AG08396 (cell line): ENCODE data around the gene POLR3F.
"Not testable (repeated sequence)": the region's sequence is repeated elsewhere in the genome, so short reads cannot be mapped to it uniquely, and the experiment has no call there.

Experiments used
- DNase-seq: peaks from one replicate; pipeline ENCODE4 v3.0.0; 2012; ENCODE audit warnings: low spot score, mixed read lengths

POLR3F gene, protein sequence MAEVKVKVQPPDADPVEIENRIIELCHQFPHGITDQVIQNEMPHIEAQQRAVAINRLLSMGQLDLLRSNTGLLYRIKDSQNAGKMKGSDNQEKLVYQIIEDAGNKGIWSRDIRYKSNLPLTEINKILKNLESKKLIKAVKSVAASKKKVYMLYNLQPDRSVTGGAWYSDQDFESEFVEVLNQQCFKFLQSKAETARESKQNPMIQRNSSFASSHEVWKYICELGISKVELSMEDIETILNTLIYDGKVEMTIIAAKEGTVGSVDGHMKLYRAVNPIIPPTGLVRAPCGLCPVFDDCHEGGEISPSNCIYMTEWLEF

DNA sequence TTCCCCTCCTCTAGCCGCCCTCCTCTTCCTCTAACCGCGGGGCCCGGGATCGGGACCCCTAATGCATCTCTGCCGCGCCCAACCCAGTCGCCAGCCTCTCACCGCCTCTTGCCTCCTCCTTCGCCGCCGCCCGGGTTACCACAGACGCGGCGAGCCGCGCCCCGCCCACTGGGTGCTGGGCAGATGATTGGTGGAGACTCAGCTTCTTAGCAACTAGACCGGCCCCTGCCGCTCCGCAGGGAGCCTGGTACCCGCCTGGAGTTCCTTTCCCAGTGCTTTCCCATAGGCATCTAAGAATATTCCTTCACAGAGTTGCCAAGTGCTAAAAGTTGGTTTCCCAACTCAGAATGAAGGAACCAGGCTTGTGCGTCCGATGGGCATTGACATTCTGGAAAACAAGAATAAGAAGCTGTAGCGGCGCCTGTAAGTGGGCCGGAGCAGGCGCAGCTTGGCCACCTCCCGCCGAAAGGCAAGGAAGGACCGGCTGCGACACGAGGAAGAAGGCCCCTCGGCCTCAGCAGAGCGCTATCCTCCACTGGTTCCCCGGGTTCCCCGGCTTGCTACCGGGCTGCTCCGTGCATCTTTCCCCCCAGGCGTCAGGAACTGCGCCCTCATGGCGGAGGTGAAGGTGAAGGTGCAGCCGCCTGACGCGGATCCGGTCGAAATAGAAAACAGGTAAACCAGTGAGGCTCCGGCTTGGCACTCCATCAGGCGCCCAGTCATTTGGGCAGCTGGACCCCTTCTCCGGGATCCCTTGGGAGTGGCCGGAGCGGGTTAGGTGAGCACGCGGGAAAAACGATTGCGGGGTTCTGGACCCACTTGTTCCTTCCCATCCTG, at the start of gene POLR3F, which contains the start of gene DZANK1:
TSS of gene POLR3F (plus strand) at position 497 of the 837 bp plus-strand sequence. CDS start at position 614, 117 bp downstream.
TSS of gene DZANK1 (minus strand) at position 137 of the 837 bp plus-strand sequence. CDS start 1,672 bp downstream, outside the sequence.
- DNase-seq = peak; percentile 98

GRCh38 chr20:18421608-18422007, 45.6 kb upstream of the POLR3F start:
- no peak for DNase-seq

DNA sequence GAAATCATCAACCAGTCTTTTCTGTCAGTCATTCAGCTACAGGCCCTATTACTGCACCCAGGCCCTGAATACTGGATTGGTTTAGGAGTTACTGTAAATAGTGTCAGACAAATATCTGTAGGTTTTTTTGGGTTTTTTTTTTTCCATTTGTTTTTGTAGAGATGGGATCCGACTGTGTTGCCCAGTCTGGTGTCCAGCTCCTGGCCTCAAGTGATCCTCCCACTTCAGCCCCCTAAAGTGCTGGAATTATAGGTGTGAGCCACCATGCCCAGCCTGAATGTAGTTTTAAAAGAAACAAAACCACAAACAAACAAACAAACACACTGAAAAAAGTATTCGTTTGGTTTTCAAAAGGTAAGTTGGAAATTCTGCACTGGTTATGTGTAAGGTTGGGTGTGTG, 40.0 kb upstream of the POLR3F start:
- no peak for DNase-seq

DNA sequence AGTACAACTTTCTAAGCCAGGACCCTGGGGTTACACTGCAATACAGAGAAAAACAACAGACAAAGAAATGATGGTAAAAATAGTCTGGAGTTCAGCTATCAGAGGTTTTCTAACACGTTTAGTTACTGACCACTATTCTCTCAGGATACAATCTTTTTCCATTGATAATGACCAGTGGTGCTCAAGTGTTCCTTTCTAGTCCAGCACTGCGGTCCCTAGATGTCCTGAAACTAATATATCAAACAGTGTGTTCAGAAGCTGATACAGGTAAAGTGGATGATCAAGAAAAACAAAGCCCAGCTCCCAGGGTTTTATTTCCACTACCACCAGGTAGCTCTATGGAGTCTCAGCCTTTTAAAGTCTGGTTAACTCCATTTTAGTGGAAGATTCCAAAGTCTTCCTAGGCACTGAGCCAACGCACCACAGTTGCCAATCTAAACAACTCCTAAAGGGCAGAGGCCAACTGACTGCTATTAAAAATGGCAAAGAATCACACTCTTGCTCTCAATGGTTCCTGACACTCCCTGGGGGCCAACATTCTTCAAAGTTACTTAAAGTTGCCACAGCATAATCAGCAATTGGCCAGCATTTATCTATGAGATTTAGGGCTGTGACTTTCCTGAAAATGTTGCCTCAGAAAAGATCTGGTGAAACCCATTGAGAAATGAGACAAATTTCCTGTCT, 38.6 kb upstream of the POLR3F start:
- DNase-seq = peak; percentile 11

DNA sequence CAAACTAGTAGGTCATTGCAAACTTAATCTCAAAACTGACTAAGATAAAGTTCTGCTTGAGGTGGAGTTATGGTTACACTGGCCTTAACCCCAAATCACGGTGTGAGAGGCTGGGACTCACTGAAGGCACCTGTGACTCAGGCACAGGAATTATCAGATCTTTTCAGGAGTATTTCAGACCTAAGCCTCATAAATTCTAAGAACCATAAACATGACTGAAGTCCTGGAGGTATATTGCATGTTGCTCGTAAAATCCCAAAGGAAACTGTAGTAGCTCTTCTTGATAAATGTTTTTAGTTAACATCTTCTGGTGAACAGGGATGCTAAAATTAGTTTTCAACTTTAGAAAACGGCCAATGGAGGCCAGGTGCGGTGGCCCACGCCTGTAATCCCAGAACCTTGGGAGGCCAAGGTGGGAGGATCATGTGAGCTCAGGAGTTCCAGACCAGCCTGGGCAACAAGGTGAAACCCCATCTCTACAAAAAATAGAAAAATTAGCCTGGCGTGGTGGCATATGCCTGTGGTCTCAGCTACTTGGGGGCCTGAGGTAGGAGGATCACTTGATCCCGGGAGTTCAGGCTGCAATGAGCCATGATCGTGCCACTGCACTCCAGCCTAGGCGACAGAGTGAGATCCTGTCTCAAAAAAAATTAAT, 36.9 kb upstream of the POLR3F start:
- DNase-seq = no peak

DNA sequence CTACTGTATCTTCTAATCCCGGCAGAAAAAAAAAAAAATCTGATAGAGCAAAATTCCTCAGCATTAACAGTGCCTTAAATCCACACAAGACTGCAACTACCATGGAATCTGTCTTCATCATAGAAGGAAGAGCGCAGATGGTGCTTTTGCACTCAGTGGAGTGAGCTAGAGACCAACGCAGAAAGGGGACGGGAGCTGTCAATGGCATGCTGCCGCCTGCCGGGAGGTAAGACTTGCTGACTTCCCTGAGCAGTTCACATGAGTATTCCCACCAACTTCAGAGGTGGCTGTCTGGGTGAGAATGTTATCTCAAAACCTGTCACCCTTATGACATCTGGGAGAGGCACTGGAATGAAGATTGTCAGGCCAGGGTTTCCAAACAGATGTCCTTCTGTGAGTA, 36.0 kb upstream of the POLR3F start:
- DNase-seq = no peak

GRCh38 chr20:18436847-18437246, 30.3 kb upstream of the POLR3F start:
- no peak for DNase-seq

DNA sequence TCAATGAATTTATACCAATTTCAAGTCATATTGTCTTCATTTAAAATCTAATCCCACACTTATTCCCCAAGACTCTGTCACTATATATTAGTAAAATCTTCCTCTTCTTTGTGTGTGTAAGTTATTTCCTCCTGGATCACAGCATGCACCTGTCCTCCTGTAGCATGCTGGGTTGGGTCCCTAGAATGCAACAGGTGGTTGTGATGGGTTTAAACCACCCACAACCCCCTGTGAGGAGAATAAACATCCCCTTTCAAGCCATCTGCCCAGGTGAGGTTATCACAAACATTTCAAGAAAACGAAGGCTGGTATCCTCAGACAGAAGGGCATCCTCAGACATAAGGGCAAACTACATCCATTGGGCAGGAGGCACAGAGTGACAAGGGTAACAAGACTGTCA, 26.8 kb upstream of the POLR3F start:
- DNase-seq = no peak

GRCh38 chr20:18443886-18444285, 23.3 kb upstream of the POLR3F start:
- DNase-seq = peak; percentile 21

DNA sequence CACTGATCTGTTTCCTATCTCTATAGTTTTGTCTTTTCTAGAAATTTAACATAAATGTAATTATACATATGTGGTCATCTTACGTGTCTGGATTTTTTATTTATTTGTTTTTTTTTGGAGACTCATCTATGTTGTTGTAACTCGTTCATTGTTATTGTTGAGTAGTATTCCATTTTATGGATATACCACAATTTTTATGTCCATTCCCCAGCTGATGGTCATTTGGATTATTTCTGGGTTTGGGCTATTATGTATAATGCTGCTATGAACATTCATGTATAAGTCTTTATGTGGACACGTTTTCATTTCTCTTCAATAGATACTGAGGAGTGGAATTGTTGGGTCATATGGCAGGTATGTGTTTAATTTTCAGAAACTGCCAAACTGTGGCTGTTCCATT, 10.6 kb upstream of the POLR3F start:
- no peak for DNase-seq

GRCh38 chr20:18465536-18466200, 1.5 kb upstream of the POLR3F start:
- no peak for DNase-seq

DNA sequence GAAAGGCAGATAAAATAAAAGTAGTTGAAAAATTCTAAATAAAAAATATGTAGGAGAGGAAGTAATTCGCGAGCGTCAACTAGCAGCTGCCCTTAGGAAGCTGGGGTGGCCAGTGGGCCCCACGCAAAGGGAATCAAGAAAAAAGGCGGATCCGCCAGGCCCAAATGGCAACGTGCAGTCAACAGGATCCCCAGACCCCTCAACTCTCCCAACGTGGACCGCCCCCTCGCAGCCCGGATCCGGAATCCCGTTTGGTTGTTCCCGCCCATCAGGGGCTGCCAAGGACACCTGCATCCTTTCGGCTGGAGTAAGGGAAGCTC, 656 bp upstream of the POLR3F start:
- no peak for DNase-seq

GRCh38 chr20:18477218-18477617, 10.0 kb downstream of the POLR3F start:
- no peak for DNase-seq

GRCh38 chr20:18477821-18478220, 10.6 kb downstream of the POLR3F start:
- DNase-seq = no peak

- DNase-seq = no peak
Observed at GRCh38 chr20:18481596-18481995, 14.4 kb downstream of the POLR3F start.

- DNase-seq = no peak
Observed at GRCh38 chr20:18488301-18488700, 21.1 kb downstream of the POLR3F start.

DNA sequence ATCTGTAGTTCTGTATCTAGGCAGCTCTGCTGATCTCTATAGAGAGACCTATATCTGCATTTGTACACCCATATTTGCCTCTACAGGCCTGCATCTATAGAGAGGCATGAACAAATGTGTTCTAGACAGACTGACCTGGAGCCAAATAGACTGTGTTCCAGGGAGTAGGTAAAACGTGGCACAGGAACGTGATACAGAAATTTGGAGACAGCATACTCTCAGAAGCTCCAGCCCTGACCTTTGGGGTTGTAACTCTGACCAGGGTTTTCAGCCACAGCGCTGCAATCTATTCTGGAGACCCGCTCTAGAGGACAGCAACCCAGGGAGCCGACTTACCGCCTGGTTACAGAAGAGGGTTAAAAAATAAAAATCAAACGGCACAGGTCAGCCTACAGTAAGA, 28.9 kb downstream of the POLR3F start:
- no peak for DNase-seq

DNA sequence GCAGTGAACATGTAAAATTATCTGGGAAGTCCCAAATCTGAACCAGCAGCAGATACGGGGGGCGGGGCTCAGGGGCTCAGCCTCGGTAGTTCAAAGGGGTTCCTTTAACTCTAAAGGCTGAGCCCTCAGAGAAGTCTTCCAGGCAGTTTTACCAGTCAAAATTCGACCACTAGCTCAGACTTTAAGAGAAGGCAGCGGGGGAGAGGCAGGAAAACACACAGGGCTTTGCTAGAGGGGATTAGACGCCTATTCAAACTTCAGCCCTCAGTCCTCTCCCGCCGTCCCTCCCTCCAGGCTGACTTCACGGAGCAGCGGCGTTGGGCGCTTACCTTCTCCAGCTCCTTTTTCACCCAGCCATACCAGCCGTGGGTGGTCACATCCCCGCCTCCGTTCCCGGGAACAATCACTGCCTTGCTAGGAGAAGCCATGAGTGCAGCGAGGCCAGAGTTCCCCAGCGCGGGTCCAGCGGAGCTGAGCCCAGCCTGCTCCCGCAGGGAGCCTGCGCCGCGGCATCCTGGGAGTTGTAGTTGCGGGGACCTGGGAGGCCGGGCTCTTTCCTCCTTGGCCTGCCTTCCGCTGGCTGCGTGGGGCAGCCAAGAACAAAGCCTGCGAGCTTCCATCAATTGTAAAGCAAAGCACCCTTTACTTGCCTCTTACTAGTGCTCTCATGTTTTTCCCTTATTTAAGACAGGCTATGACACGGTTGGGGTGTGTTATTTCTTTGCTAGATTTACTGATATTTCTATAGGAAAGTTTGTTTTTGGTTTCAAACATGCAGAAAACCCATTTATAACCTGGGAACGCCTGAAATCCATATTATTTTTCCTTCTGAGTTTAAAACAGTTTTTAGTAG, 29.8 kb downstream of the POLR3F start, which contains the start of gene RBBP9:
TSS of gene RBBP9 (minus strand) at position 486 of the 853 bp plus-strand sequence. CDS start at position 428, 58 bp downstream.
- DNase-seq = peak; percentile 89

DNA sequence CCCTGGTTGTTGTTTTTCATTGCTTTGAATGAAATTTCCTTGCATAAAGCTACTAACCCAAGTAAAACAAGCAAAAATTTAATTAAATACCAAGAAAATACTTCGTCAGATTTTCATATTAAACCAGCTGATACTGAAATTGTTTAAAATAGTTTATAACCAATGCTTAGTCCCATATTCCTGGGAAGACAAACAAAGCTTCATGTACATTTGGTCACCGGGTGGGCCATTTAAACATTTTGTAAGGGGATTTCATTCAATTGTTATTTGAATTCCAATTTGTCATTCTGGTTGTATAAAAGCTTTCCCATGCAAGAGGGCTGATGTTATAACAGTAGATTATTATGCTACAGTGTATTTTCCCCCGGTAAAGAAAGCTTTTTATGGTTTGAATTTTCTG, 30.4 kb downstream of the POLR3F start:
- no peak for DNase-seq

DNA sequence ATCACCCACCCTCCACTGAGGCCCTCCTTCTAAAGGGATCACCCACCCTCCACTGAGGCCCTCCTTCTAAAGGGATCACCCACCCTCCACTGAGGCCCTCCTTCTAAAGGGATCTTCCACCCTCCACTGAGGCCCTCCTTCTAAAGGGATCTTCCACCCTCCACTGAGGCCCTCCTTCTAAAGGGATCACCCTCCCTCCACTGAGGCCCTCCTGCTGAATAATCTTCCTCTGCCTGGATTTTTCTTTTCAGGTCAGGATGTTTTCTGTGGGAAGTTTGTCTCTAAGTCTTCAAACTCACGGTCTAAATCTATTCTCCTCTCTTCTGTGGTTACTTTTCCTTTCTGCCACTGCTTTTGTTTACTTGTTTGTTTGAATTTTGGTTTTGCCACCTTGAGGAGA, 34.5 kb downstream of the POLR3F start:
- not testable (repeated sequence) for DNase-seq
